Astrocyte of the cerebellum (primary cell): ENCODE measurements around the gene LSP1.

ENCODE experiments used
- DNase-seq: peaks from one replicate; pipeline ENCODE4 v3.0.0-alpha.2; 2011; ENCODE audit warnings: low read depth
- H3K4me3 ChIP-seq: 2 replicates; pipeline ENCODE4 v1.5.1; 2011; ENCODE audit warnings: mild to moderate bottlenecking, low read depth, low read length, moderate library complexity
- in situ Hi-C: cut with HindIII; loops from 2 replicates; pipeline ENCODE4 v1.10.0; 2017; ENCODE audit warnings: low sequenced_read_pairs
- TF ChIP-seq, protein P1 (sequence below): IDR thresholded peaks from 2 replicates; pipeline ENCODE4 v1.5.1; 2012; ENCODE audit warnings: low read length, low read depth, moderate library complexity, mild to moderate bottlenecking; ENCODE audit errors: missing control alignments

Gene LSP1

DNA sequence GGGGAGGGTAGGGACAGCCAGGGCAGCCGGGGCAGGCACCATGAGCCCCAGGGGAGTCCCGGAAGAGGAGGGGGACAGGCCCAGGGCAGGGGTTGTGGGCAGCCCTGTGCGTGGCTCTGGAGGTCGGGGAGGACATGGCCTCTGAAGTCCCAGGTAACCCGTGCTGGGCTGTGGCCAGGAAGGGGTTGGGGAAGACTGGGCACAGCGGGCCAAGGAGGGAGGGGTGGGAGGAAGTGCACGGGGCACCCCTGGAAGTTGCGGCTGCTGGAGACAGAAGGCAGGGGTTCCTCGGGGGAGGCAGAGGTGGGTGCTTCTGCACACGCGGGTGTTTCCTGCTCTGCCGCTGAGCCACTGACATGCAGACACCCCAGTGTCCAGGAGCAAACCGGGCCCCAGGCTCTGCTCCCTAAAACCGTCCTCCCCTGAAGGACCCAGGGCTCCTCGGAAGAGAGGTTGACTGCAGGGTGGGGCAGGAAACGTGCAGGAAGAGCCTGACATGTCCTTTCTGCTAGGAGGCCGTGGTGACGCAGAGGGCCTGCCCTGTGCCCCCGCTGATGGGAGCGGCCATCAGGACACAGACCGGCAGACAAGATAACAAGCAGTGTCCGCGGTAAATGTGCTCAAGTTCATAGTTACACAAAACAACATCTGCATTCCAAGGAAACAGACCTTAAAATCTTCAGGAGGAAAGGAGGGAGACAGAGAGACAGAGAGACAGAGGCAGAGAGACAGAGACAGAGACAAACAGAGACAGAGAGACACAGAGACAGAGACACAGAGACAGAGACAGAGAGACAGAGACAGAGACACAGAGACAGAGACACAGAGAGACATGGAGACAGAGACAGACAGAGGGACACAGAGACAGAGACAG, 8.4 kb upstream of the LSP1 start:
- in situ Hi-C loops, result loop anchor here (5.0 to 10.0 kb wide), 2 partner anchors 58 to 210 kb away; no protein-coding TSS in a partner anchor
- DNase-seq, result no peak

DNA sequence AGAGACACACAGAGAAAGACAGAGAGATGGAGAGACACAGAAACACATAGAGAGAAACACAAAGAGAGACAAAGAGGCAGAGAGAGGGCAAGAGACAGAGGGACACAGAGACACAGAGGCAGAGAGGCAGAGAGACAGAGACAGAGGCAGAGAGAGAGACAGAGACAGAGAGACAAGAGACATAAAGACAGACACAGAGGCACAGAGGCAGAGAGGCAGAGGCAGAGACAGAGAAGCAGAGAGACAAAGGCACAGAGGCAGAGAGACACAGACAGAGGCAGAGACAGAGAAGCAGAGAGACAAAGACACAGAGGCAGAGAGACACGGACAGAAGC, 7.8 kb upstream of the LSP1 start:
- no peak for DNase-seq
- in situ Hi-C loops, result loop anchor here (5.0 to 10.0 kb wide), 2 partner anchors 57 to 210 kb away; no protein-coding TSS in a partner anchor
- H3K4me3 ChIP-seq, result no peak overlapping the region
- TF ChIP-seq, protein P1, sequence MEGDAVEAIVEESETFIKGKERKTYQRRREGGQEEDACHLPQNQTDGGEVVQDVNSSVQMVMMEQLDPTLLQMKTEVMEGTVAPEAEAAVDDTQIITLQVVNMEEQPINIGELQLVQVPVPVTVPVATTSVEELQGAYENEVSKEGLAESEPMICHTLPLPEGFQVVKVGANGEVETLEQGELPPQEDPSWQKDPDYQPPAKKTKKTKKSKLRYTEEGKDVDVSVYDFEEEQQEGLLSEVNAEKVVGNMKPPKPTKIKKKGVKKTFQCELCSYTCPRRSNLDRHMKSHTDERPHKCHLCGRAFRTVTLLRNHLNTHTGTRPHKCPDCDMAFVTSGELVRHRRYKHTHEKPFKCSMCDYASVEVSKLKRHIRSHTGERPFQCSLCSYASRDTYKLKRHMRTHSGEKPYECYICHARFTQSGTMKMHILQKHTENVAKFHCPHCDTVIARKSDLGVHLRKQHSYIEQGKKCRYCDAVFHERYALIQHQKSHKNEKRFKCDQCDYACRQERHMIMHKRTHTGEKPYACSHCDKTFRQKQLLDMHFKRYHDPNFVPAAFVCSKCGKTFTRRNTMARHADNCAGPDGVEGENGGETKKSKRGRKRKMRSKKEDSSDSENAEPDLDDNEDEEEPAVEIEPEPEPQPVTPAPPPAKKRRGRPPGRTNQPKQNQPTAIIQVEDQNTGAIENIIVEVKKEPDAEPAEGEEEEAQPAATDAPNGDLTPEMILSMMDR, result no peak

More for the DNA sequence above, 8.4 kb upstream of the LSP1 start:
- H3K4me3 ChIP-seq, result no peak overlapping the region
- TF ChIP-seq, protein P1, result no peak

DNA sequence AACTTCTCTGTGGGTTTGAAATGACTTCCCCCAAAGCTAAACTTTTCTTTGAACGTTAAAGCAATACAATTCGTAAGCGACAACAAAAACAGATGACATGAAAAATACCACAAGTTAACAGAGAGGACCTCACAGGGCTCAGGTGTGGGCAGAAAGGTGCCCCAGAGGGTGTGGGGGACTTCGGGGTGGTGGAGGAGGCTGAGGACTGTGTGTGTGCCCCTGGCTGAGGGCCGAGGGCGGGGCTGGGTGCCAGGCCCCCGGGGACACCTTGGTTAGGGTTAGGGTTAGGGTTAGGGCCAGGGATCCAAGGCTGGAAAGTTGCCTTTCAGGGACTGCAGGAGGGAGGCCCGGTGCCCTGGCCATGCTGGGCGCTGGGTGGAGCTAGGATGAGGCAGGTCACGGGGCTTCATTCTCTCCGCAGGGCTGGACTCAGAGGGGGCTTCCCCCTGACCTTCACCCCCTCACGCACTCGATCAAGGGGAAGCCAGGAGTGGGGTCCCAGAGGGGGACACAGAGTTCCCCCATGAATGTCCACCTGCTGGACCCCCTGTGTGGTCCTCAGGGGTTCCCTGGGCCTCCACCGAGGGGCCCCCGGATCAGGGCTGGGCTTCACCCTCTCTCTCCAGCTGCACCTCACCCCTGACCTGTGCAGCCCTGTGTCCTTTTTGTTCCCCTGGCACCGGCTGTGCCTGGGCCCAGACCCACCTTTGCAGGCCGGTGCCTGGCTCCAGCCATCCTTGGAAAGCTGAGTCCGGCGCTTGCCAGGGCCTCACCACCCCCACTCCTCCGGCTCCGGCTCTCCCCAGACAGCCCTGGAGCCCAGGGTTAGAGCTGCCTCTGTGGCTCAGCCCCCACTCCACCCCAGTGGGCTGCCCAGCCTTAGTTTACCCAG, 7.1 kb upstream of the LSP1 start:
- in situ Hi-C loops, result loop anchor here (5.0 to 10.0 kb wide), 2 partner anchors 56 to 211 kb away; no protein-coding TSS in a partner anchor
- H3K4me3 ChIP-seq, result no peak overlapping the region
- no peak for DNase-seq
- TF ChIP-seq, protein P1, result no peak

DNA sequence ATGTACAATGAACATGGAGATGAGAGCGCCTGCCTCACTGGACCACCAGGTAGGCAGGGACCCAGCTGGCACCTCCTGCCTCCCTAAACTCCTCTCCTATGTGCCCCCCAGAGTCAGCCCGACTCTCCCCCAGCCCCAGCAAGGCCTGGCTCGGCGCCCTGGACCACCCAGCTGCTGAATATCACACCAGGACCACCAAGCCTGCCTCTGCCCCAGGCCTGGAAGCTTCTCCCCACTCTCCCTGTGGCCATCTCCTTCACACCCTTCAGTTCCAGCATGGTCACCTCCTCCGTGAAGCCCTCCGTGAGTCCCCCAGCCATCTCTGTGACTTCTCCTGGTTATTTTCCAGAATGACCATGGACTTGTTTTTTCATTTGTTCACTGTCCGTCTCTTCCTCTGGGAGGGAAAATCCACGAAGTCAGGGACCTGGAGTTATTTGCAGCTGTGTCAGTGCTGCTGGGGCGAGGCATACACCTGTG, 6.4 kb upstream of the LSP1 start:
- in situ Hi-C loops, result loop anchor here (5.0 to 10.0 kb wide), 2 partner anchors 56 to 212 kb away; no protein-coding TSS in a partner anchor
- TF ChIP-seq, protein P1, result no peak
- no peak overlapping the region for H3K4me3 ChIP-seq
- DNase-seq, result no peak

DNA sequence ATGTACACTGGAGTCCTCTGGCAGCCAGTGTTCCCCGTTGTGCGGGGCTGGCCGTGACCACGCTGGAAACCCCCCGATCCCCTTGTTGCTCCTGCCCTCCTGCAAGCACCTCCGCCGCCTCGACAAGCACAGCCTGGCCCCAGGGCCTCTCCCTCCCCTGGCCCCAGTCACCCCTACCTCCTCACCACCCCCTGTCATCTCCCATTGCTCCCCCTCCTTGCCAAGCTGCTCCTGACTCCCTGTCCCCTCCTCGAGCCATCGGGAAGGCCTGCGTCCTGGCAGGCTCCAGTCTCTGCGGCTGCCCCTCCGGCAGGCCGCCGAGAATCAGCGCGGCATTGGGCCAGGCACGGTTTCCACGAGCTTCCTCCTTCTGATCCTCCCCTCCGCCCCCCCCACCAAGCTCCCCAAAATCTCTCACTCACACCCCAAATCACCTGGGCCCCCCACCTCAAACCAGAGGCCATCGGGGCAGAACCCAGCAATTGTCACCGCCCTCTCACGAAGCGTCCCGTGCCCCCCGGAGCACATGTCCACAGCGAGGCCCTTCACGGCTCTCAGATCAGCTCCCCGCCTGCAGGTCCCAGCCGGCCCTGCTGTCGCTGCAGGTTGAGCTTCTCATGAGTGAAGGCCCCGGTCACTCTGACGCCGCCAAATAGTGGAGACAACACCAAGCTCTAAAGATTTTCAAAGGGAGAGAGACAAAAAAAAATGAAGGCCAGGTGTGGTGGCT, 5.7 kb upstream of the LSP1 start:
- no peak overlapping the region for H3K4me3 ChIP-seq
- TF ChIP-seq, protein P1, result no peak
- no peak for DNase-seq
- in situ Hi-C loops, result loop anchor here (5.0 to 10.0 kb wide), 2 partner anchors 55 to 212 kb away; no protein-coding TSS in a partner anchor
